Ishikawa (cell line): ENCODE measurements around the gene CRYBA1.

Experiments
- CEBPB ChIP-seq: IDR thresholded peaks from 2 replicates; pipeline ENCODE4 v1.6.1; 2012
- CREB1 ChIP-seq: IDR thresholded peaks from 2 replicates; pipeline ENCODE4 v1.6.1; 2012; ENCODE audit warnings: low read depth
- EGR1 ChIP-seq: IDR thresholded peaks from 2 replicates; pipeline ENCODE4 v1.6.1; 2012
- EP300 ChIP-seq: IDR thresholded peaks from 2 replicates; pipeline ENCODE4 v1.6.1; 2012; ENCODE audit warnings: borderline replicate concordance
- FOXM1 ChIP-seq: IDR thresholded peaks from 2 replicates; pipeline ENCODE4 v1.6.1; 2012; ENCODE audit warnings: low read depth, borderline replicate concordance
- MAX ChIP-seq: IDR thresholded peaks from 2 replicates; pipeline ENCODE4 v1.6.1; 2012
- NFIC ChIP-seq: IDR thresholded peaks from 2 replicates; pipeline ENCODE4 v1.6.1; 2012
- RAD21 ChIP-seq: IDR thresholded peaks from 2 replicates; pipeline ENCODE4 v1.6.1; 2012; ENCODE audit warnings: low read depth
- TAF1 ChIP-seq: IDR thresholded peaks from 2 replicates; pipeline ENCODE4 v1.6.1; 2012; ENCODE audit warnings: low read depth, mild to moderate bottlenecking
- TCF12 ChIP-seq: IDR thresholded peaks from 2 replicates; pipeline ENCODE4 v1.6.1; 2012; ENCODE audit warnings: low read depth
- TEAD4 ChIP-seq: IDR thresholded peaks from 2 replicates; pipeline ENCODE4 v1.6.1; 2012
- USF1 ChIP-seq: IDR thresholded peaks from 2 replicates; pipeline ENCODE4 v1.6.1; 2012
- YY1 ChIP-seq: IDR thresholded peaks from 2 replicates; pipeline ENCODE4 v1.6.1; 2012; ENCODE audit warnings: low read depth
- ZBTB7A ChIP-seq: IDR thresholded peaks from 2 replicates; pipeline ENCODE4 v1.6.1; 2012; ENCODE audit warnings: low read depth
- TF ChIP-seq, protein P1 (sequence below): IDR thresholded peaks from 2 replicates; pipeline ENCODE4 v1.6.1; 2012; ENCODE audit warnings: low read depth, mild to moderate bottlenecking

Gene CRYBA1

GRCh38 chr17:29263916-29264315 lies 17.3 kb downstream of the CRYBA1 start:
- no peak for TF ChIP-seq ZBTB7A

DNA sequence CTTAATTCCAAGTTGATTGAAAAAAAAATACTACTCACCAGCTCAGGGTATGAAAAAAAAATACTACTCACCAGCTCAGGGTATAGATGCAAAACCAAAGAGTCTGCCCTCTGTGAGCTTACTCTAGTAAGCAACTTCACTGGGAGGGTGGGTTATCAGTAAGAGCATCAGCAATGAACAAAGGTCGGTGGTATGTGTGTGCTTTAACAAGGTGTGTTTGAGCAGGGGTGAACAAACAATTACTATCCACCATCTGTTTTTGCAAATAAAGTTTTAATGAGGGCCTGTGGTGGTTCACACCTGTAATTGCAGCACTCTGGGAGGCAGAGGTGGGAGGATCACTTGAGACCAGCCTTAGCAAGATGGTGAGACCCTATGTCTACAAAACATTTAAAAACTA lies 27.3 kb downstream of the CRYBA1 start:
- TF ChIP-seq USF1 (no peak), TCF12 (no peak), EP300 (no peak), CREB1 (no peak), RAD21 (no peak), NFIC (no peak), TEAD4 (no peak), MAX (no peak), TAF1 (no peak), EGR1 (no peak)
- TF ChIP-seq, protein P1, sequence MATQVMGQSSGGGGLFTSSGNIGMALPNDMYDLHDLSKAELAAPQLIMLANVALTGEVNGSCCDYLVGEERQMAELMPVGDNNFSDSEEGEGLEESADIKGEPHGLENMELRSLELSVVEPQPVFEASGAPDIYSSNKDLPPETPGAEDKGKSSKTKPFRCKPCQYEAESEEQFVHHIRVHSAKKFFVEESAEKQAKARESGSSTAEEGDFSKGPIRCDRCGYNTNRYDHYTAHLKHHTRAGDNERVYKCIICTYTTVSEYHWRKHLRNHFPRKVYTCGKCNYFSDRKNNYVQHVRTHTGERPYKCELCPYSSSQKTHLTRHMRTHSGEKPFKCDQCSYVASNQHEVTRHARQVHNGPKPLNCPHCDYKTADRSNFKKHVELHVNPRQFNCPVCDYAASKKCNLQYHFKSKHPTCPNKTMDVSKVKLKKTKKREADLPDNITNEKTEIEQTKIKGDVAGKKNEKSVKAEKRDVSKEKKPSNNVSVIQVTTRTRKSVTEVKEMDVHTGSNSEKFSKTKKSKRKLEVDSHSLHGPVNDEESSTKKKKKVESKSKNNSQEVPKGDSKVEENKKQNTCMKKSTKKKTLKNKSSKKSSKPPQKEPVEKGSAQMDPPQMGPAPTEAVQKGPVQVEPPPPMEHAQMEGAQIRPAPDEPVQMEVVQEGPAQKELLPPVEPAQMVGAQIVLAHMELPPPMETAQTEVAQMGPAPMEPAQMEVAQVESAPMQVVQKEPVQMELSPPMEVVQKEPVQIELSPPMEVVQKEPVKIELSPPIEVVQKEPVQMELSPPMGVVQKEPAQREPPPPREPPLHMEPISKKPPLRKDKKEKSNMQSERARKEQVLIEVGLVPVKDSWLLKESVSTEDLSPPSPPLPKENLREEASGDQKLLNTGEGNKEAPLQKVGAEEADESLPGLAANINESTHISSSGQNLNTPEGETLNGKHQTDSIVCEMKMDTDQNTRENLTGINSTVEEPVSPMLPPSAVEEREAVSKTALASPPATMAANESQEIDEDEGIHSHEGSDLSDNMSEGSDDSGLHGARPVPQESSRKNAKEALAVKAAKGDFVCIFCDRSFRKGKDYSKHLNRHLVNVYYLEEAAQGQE, result no peak

GRCh38 chr17:29278692-29279091 lies 32.0 kb downstream of the CRYBA1 start:
- TF ChIP-seq MAX (no peak), TEAD4 (no peak), USF1 (no peak), ZBTB7A (no peak), TAF1 (no peak), YY1 (no peak), FOXM1 (no peak), CREB1 (no peak), TCF12 (no peak), EP300 (no peak), CEBPB (no peak), EGR1 (no peak), RAD21 (no peak), NFIC (no peak)
- TF ChIP-seq, protein P1, result no peak

- TF ChIP-seq YY1, result no peak
- TF ChIP-seq MAX, result no peak
- no peak for TF ChIP-seq TAF1
- no peak for TF ChIP-seq EP300
- no peak for TF ChIP-seq RAD21
- no peak for TF ChIP-seq EGR1
- no peak for TF ChIP-seq CEBPB
- no peak for TF ChIP-seq NFIC
- no peak for TF ChIP-seq USF1
- no peak for TF ChIP-seq ZBTB7A
- TF ChIP-seq TCF12, result no peak
- no peak for TF ChIP-seq FOXM1
Measured at GRCh38 chr17:29279397-29280070, 32.9 kb downstream of the CRYBA1 start.

GRCh38 chr17:29283496-29283895 lies 36.8 kb downstream of the CRYBA1 start:
- no peak for TF ChIP-seq CREB1
- TF ChIP-seq EGR1, result no peak
- TF ChIP-seq FOXM1, result no peak
- no peak for TF ChIP-seq TEAD4
- no peak for TF ChIP-seq MAX
- TF ChIP-seq RAD21, result no peak
- TF ChIP-seq TAF1, result no peak

DNA sequence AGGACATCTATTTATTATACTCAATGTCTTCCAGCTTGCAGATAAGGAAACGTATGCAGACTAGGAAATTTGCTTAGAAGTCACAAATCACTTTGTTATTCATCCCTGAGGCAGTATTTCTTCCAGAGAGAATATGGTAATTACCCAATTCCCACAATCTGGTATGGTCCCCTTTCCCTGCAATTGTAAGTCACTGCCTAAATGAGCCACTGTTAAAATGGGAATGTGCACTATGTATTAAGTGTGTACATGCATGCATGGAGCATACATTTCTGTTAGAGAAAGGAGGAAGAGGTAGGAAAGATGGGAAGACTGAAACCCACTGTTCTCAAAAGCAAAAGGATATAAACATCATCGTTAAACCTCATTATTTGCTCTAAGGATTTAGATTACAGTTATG lies 37.3 kb downstream of the CRYBA1 start:
- TF ChIP-seq TEAD4, result no peak
